Keratinocyte (primary cell): ENCODE results near the gene FMNL2.

Experiments
- CTCF ChIP-seq, 3 experiments: IDR thresholded peaks in 1 of 3; conservative IDR thresholded peaks in 1 of 3; optimal IDR thresholded peaks in 1 of 3; 2 replicates in 2 of 3; 3 replicates in 1 of 3; pipeline versions ENCODE3 to v1.5.1; 2011; ENCODE audit warnings: low read length in 3 of 3, mild to moderate bottlenecking in 3 of 3, moderate library complexity in 2 of 3, control low read depth in 1 of 3, inconsistent platforms in 1 of 3; ENCODE audit not compliant: insufficient read depth in 2 of 3; ENCODE audit errors: extremely low read depth in 1 of 3
- EZH2 ChIP-seq: IDR thresholded peaks from one replicate; pipeline ENCODE4 v1.6.1; 2012; ENCODE audit warnings: inconsistent platforms, mild to moderate bottlenecking, low read length, moderate library complexity

DNA sequence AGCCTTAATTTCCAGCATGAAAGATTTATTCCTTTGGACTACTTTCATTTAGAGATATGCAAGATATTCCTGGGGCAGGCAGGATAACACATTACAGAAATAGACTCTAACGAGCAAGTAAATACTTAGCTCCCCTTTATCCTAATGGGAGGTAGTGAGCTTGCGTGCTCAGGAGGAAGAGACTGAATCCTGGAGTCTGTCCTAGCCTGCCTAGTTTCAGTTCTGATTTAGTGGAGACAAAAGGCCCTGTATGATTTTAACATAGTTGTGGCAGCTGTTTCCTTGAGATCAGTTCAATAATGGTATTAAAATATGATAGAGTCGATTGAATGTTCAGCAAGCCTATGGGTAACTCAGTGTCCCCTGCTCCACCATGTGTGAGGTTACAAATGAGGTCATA lies 109.5 kb downstream of the FMNL2 start:
- no peak for TF ChIP-seq CTCF (optimal IDR thresholded peaks at IDR 0.05 in 1 of 3, IDR thresholded peaks at IDR 0.05 in 1 of 3, conservative IDR thresholded peaks at IDR 0.05 in 1 of 3; ENCODE audit: extremely low read depth in 1 of 3, insufficient read depth in 2 of 3, low read length in 3 of 3)
- no peak for TF ChIP-seq EZH2
